ENCODE results near the gene DAB2IP.

The DAB2IP gene

DNA sequence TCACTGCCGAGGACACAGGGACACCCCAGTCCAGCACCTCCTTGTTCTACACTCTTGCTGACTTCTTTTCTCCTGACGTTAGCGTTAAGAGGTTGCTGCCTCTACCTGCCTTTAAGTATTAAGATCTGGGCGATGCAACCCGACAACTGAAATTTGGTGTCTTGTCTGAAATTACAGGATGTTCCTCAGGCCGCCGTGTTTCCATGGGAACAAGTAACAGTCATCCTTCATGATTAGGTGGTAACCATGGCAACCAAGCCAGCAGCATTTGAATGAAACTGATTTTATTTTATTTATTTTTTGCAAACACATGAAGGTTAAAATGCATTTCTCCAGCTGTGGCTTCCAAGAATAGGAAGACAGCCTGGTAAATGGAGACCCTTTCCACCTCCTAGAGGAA lies 20.8 kb downstream of the DAB2IP start:
- TF ChIP-seq, protein P1, sequence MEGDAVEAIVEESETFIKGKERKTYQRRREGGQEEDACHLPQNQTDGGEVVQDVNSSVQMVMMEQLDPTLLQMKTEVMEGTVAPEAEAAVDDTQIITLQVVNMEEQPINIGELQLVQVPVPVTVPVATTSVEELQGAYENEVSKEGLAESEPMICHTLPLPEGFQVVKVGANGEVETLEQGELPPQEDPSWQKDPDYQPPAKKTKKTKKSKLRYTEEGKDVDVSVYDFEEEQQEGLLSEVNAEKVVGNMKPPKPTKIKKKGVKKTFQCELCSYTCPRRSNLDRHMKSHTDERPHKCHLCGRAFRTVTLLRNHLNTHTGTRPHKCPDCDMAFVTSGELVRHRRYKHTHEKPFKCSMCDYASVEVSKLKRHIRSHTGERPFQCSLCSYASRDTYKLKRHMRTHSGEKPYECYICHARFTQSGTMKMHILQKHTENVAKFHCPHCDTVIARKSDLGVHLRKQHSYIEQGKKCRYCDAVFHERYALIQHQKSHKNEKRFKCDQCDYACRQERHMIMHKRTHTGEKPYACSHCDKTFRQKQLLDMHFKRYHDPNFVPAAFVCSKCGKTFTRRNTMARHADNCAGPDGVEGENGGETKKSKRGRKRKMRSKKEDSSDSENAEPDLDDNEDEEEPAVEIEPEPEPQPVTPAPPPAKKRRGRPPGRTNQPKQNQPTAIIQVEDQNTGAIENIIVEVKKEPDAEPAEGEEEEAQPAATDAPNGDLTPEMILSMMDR (conservative IDR thresholded peaks at IDR 0.05; ENCODE audit: low read length), result no peak

DNA sequence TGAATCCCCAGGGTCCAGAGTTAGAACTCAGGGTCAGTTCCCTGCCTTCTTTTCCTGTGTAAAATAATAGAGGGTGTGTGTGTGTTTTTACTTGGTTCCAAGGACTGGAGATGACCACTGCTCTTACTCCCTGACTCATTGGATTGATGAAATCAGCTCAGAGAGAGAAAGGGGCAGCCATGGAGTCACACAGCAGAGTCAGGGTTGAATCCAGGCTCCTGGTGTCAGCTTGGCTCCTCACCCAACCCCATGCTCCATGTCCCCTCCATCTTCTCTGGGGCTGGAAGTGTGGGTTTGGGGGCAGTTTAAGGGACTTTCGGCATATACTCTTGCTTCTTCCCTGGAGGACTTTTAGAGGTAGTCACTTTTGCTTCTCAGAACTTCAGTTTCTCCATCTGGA lies 21.6 kb downstream of the DAB2IP start:
- no peak for DNase-seq (ENCODE audit: low read depth)
- no peak overlapping the region for H3K4me3 ChIP-seq (ENCODE audit: low read length)
- TF ChIP-seq, protein P1 (conservative IDR thresholded peaks at IDR 0.05; ENCODE audit: low read length), result no peak

More for the DNA sequence above, 20.8 kb downstream of the DAB2IP start:
- no peak overlapping the region for H3K4me3 ChIP-seq (ENCODE audit: low read length)
- DNase-seq (ENCODE audit: low read depth), result peak; percentile 21

DNA sequence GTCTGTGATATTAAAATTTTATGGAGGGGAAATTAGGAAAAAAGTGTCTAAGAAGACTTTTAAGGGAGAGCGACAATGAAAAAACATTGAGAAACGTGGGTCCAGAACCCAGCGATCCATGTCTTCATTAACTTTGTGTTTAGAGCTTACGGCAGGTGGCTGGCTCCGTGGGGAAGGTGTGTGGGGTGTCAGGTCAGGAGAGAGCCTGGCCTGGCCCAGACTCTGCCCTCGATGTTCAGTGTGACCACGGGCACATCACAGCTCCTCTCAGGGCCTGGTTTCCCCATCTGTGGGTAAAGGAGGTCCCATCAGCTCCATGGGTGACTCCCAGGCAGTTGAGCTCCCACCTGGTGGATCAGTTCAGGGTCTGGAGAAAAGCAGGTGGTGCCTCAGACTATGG lies 22.1 kb downstream of the DAB2IP start:
- DNase-seq (ENCODE audit: low read depth), result no peak
- H3K4me3 ChIP-seq (ENCODE audit: low read length), result no peak overlapping the region
- TF ChIP-seq, protein P1 (conservative IDR thresholded peaks at IDR 0.05; ENCODE audit: low read length), result no peak

DNA sequence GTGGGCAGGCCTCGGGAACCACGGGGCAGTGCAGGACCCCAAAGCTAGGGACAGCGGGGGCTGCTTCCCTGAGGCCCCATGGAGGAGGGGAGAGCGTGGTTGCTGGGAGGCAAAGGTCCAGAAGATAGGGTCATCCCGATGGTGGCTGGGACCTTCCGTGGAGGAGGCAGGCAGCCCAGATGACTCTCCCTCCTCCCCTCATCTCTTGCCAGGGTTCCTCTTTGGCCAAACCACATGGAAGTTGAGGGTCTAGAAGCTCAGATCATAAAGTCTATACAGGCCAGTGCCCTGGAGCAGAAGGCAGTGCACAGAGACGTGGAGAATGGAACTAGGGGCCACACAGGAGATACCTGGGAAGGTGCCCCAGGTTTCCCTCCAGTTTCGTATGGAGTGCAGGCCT lies 22.6 kb downstream of the DAB2IP start:
- no peak overlapping the region for H3K4me3 ChIP-seq (ENCODE audit: low read length)
- DNase-seq (ENCODE audit: low read depth), result no peak
- TF ChIP-seq, protein P1 (conservative IDR thresholded peaks at IDR 0.05; ENCODE audit: low read length), result no peak

DNA sequence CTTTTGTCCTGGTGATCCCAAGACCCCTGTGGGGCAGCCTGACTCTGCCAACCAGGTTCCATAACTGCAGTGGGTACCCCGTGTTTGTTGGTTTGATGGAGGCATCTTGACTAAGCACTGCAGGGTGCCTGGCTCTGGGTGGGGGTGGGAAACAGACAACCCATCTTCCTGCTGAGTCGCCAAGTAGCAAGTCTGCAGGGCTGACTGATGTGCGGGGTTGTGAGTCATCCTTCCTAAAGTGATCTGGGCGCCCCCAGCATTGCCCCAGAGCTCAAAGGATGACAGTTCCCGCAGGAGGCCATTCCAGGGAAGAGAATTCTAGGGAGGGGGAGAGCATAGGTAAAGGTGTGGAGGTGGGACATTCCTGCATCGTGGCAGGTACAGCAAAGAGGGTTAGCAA lies 23.5 kb downstream of the DAB2IP start:
- TF ChIP-seq, protein P1 (conservative IDR thresholded peaks at IDR 0.05; ENCODE audit: low read length), result no peak
- DNase-seq (ENCODE audit: low read depth), result peak; percentile 44
- no peak overlapping the region for H3K4me3 ChIP-seq (ENCODE audit: low read length)

- DNase-seq (ENCODE audit: low read depth), result no peak
- TF ChIP-seq, protein P1 (conservative IDR thresholded peaks at IDR 0.05; ENCODE audit: low read length), result no peak
These were observed 23.9 kb downstream of the DAB2IP start for GRCh38 chr9:121675381-121675780.

DNA sequence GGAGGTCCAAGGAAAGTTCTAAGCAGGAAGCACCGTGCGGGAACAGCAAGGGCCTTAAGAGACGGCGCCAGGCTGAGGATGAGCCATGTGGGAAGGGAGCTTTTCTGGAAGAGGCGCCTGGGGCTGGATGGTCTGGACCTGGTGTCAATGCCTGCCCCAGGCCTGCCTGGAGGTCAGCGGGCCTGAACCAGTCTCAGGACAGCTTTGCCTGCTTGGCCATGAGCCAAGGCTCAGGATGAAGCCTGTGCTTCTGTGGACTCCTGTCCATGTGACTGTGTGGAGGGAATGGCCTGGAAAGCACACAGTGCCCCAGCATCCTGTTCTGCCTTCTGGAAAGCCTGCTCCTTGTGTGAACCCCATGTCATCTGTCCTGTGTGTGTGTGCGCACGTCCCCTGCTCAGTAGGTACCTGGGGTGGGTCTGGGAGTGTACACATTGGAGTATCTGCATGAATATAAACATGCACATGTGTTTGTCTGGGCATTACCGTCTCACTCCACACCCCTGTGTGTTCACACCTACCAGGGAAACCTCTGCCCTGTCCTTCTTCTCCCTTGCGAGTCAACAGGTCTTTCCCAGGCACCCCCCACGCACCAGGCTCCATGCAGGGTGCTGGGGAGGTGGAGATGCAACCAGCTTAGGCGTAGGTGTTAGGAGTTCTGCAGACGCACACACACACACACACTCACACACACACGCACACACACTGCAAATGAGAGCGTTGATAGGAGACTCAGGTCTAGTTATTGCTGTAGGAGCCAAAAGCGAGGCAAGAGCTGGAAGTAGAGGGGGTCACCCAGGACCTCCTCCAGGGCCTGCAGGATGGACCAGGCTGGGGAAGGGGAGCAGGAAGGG lies 24.8 kb downstream of the DAB2IP start:
- H3K4me3 ChIP-seq (ENCODE audit: low read length), result no peak overlapping the region
- TF ChIP-seq, protein P1 (conservative IDR thresholded peaks at IDR 0.05; ENCODE audit: low read length), result no peak
- DNase-seq (ENCODE audit: low read depth), result no peak

More at GRCh38 chr9:121675381-121675780, 23.9 kb downstream of the DAB2IP start:
- no peak overlapping the region for H3K4me3 ChIP-seq (ENCODE audit: low read length)
